CD4-positive, CD25-positive, alpha-beta regulatory T cell (primary cell): ENCODE measurements around the gene DFFA. TPM values are rescaled to one million over a fixed set of nuclear protein-coding genes. Genes with fewer than 3 reads are reported as not detected.

Experiments
- polyA plus RNA-seq, 4 donors: library from polyadenylated mRNA; unstranded; fragments of 300-500 nt; fragmentation: Illumina TruSeq; gene quantifications; one replicate each; pipeline ENCODE4 v1.2.3, GENCODE V29; 2021
- total RNA-seq: library from RNA; stranded (reverse); gene quantifications from one replicate; pipeline ENCODE4 v1.2.3, GENCODE V29; 2022

Gene DFFA
- total and polyA plus RNA-seq, 5 donors from 2014 or later: 16.3 to 21.4 (median 19.2) TPM

Other genes starting within 250 kb of the DFFA start
- 23.2 TPM for gene PGD, start 73.5 kb downstream of the DFFA start, total RNA-seq
- gene PGD, start 73.5 kb downstream of the DFFA start, polyA plus RNA-seq: 10 to 100 TPM; 36.0 to 42.4 (median 40.6) TPM
- gene CENPS, start 42.1 kb downstream of the DFFA start, total RNA-seq: 4.9 TPM
- 1 to 10 TPM; 6.4 to 8.7 (median 7.5) TPM for gene CENPS, start 42.1 kb downstream of the DFFA start, polyA plus RNA-seq
- not detected for gene CORT, start 22.5 kb downstream of the DFFA start, total RNA-seq
- gene CORT, start 22.5 kb downstream of the DFFA start, polyA plus RNA-seq: not detected
- gene PEX14, start 2.4 kb upstream of the DFFA start, total RNA-seq: 22.4 TPM
- gene PEX14, start 2.4 kb upstream of the DFFA start, polyA plus RNA-seq: 1 to 10 TPM; 3.5 to 5.2 (median 4.4) TPM